OCI-LY7 (cell line): ENCODE results near the gene EFCAB11. TPM values are rescaled to one million over a fixed set of nuclear protein-coding genes. Genes with fewer than 3 reads are reported as not detected.
"Not testable (repeated sequence)": the region's sequence is repeated elsewhere in the genome, so short reads cannot be mapped to it uniquely, and the experiment has no call there.

Experiments
- BruUV-seq: library from RNA; stranded (reverse); fragments of 400-500 nt; replicated peaks from 2 replicates; lab custom pipeline; 2021; lab: Mats Ljungman, UMichigan
- CTCF ChIA-PET: fragments of 300-600 bp; sonication (Branson Sonifier 250); formaldehyde crosslinking; loops from one replicate; lab custom pipeline; 2022; ENCODE audit warnings: antibody characterized with exemption; ENCODE audit not compliant: unreplicated experiment; lab: Charles Lee
- POLR2A ChIA-PET: fragments of 300-600 bp; sonication (Branson Sonifier 250); formaldehyde crosslinking; loops from one replicate; lab custom pipeline; 2022; ENCODE audit warnings: antibody characterized with exemption; lab: Charles Lee
- DNase-seq: peaks from one replicate; pipeline ENCODE4 v3.0.0-alpha.2; 2015; ENCODE audit warnings: low spot score
- H2AFZ ChIP-seq: fragments of 200-600 bp; sonication (generic), shearing (Covaris generic); 2 replicates; pipeline ENCODE4 v1.6.1; 2014; ENCODE audit warnings: mild to moderate bottlenecking, antibody characterized with exemption, low read length, moderate library complexity
- H3K27ac ChIP-seq: fragments of 200-600 bp; sonication (generic); 2 replicates; pipeline ENCODE4 v1.5.1; 2014; ENCODE audit warnings: mixed run types, low read depth, mild to moderate bottlenecking, moderate library complexity, low read length, inconsistent platforms; ENCODE audit not compliant: poor library complexity, severe bottlenecking
- H3K36me3 ChIP-seq: fragments of 200-600 bp; sonication (generic); 2 replicates; pipeline ENCODE4 v1.6.1; 2014; ENCODE audit warnings: mild to moderate bottlenecking, antibody characterized with exemption, low read length, moderate library complexity, mixed read lengths; ENCODE audit not compliant: insufficient read depth
- H3K4me1 ChIP-seq: fragments of 200-600 bp; sonication (generic); 2 replicates; pipeline ENCODE4 v1.5.1; 2014; ENCODE audit warnings: mild to moderate bottlenecking, low read length; ENCODE audit not compliant: insufficient read depth, poor library complexity, severe bottlenecking
- H3K4me2 ChIP-seq: fragments of 200-600 bp; sonication (generic); 2 replicates; pipeline ENCODE4 v1.6.1; 2014; ENCODE audit warnings: mild to moderate bottlenecking, low read length
- H3K4me3 ChIP-seq: fragments of 200-600 bp; sonication (generic); 2 replicates; pipeline ENCODE4 v1.5.1; 2014; ENCODE audit warnings: mild to moderate bottlenecking, low read depth, low read length; ENCODE audit not compliant: poor library complexity, severe bottlenecking
- H3K79me2 ChIP-seq: fragments of 200-600 bp; sonication (generic); 2 replicates; pipeline ENCODE4 v1.6.1; 2016; ENCODE audit warnings: low read depth, mild to moderate bottlenecking, low read length, moderate library complexity, mixed read lengths; ENCODE audit not compliant: insufficient read depth
- H3K9me2 ChIP-seq: fragments of 200-600 bp; sonication (generic); 2 replicates; pipeline ENCODE4 v1.6.1; 2016; ENCODE audit warnings: mild to moderate bottlenecking, low read length, mixed read lengths; ENCODE audit not compliant: insufficient read depth
- H3K9me3 ChIP-seq: fragments of 200-600 bp; sonication (generic); 2 replicates; pipeline ENCODE4 v1.6.1; 2014; ENCODE audit warnings: mild to moderate bottlenecking, mixed run types, low read length, mixed read lengths
- H4K20me1 ChIP-seq: fragments of 200-600 bp; sonication (generic); 2 replicates; pipeline ENCODE4 v1.6.1; 2014; ENCODE audit warnings: mild to moderate bottlenecking, antibody characterized with exemption, low read length, moderate library complexity, mixed read lengths; ENCODE audit not compliant: insufficient read depth
- CTCF ChIP-seq: fragments of 200-600 bp; sonication (generic); conservative IDR thresholded peaks from 2 replicates; pipeline ENCODE4 v1.5.1; 2014; ENCODE audit warnings: mild to moderate bottlenecking, antibody characterized with exemption, low read length, moderate library complexity, mixed read lengths
- EZH2phosphoT487 ChIP-seq: fragments of 200-600 bp; sonication (generic); IDR thresholded peaks from 2 replicates; pipeline ENCODE4 v1.6.1; 2018; ENCODE audit warnings: low read depth, borderline replicate concordance, mild to moderate bottlenecking, mixed run types, antibody characterized with exemption, low read length, moderate library complexity, mixed read lengths
- intact Hi-C: fragments of 100-400 bp; cut with micrococcal nuclease; formaldehyde crosslinking; loops from one replicate; pipeline ENCODE4 v1.10.0; 2022; ENCODE audit not compliant: unreplicated experiment
- total RNA-seq, 2 experiments: library from RNA; depleted of rRNA in 1 of 2; stranded (reverse); fragments of >200 nt in 1 of 2; shearing (Covaris generic) in 1 of 2; gene quantifications; 2 replicates each; pipeline ENCODE4 v1.2.3, GENCODE V29; 2014 to 2022

EFCAB11 gene
- total RNA-seq, 2 experiments from 2014 or later = 9.3 to 29.5 TPM

DNA sequence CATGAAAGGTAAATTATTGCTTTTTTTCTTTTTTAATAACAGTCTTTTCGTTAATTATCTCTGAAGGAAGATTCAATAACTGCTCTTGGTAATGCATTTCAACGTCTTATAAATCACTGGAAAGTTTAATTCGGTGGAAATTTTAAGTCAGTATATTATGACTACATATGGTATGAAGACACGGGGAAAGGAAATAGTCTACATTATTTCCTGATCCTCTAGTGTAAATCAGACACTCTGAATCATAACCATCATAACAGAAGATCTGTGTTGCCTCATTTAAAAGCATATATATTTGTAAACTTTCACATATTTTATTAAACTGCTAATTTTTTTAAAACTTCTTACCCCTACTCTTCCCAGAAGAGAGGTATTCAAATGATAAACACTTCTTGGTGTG is 53.7 kb downstream of the EFCAB11 start:
- Histone ChIP-seq H4K20me1 (no peaks in the 10 kb centered on the region), H3K4me3 (no peak overlapping the region), H3K9me2 (no peaks in the 10 kb centered on the region), H2AFZ (no peak overlapping the region), H3K79me2 (no peaks in the 10 kb centered on the region), H3K4me2 (no peak overlapping the region), H3K9me3 (no peaks in the 10 kb centered on the region), H3K4me1 (peaks cover 3% of the 10 kb centered on the region), H3K36me3 (no peaks in the 10 kb centered on the region), H3K27ac (no peak overlapping the region)
- POLR2A ChIA-PET = interaction anchor here (1.4 kb wide), 1 partner anchor 11 kb away, joined by 5 read pairs; no protein-coding TSS in a partner anchor
- DNase-seq = no peak
- intact Hi-C loops = no loop called here
- no TSS peak for BruUV-seq
- no peak for TF ChIP-seq EZH2phosphoT487
- no peak for TF ChIP-seq CTCF
- CTCF ChIA-PET = no interaction called here

DNA sequence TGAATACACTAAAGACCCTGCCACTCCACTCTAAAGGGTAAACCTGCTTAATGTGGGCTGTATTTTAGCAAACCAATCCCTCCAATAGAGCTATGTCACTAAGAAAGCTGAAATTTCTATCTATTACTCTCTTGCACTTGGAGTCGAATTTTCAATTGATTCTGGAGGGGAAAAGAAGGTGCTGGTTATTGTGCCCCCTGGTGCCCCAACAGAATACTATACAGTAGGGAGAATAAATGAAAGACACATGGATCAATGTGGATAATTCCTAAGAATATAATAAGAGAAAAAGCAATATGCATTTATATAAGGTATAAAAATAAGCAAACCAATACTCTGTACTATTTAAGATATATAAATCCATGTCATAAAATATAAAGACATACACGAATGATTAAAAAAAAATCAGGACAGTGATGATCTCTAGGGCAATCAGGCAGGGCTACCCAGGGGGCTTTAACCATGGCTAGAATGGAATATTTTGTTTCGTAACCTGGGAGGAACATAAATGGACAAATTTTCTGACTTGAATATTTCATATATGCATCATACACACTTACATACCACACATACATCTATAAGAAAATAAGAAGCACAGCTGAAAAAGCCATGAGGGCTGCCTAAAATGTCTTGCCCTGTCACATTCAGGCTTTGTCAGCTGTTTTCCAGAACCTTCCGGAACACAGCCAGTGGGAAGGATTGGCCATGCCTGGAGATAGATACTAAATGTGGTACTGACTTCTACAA is 54.4 kb downstream of the EFCAB11 start:
- no peaks in the 10 kb centered on the region for H4K20me1 ChIP-seq
- H2AFZ ChIP-seq = no peak overlapping the region
- DNase-seq = peak; percentile 37
- no peak for TF ChIP-seq EZH2phosphoT487
- TF ChIP-seq CTCF = peak; percentile 83
- POLR2A ChIA-PET = interaction anchor here (1.4 kb wide), 1 partner anchor 10 kb away, joined by 5 read pairs; no protein-coding TSS in a partner anchor
- H3K4me3 ChIP-seq = no peak overlapping the region
- no peaks in the 10 kb centered on the region for H3K79me2 ChIP-seq
- H3K27ac ChIP-seq = no peak overlapping the region
- no peak overlapping the region for H3K4me2 ChIP-seq
- no peaks in the 10 kb centered on the region for H3K36me3 ChIP-seq
- peaks cover 3% of the 10 kb centered on the region for H3K4me1 ChIP-seq
- BruUV-seq = no TSS peak
- no peaks in the 10 kb centered on the region for H3K9me3 ChIP-seq
- H3K9me2 ChIP-seq = no peaks in the 10 kb centered on the region
- intact Hi-C loops = no loop called here
- CTCF ChIA-PET = no interaction called here

GRCh38 chr14:89899291-89899690 is 55.2 kb downstream of the EFCAB11 start:
- POLR2A ChIA-PET = no interaction called here
- no TSS peak for BruUV-seq

GRCh38 chr14:89893388-89893787 is 61.1 kb downstream of the EFCAB11 start:
- H3K9me3 ChIP-seq, H3K4me2 ChIP-seq, H3K9me2 ChIP-seq, H2AFZ ChIP-seq, H3K4me3 ChIP-seq, POLR2A ChIA-PET, BruUV-seq, H3K79me2 ChIP-seq, H4K20me1 ChIP-seq, H3K36me3 ChIP-seq, DNase-seq, CTCF ChIA-PET, intact Hi-C loops, H3K4me1 ChIP-seq, H3K27ac ChIP-seq: not testable (repeated sequence)

More at GRCh38 chr14:89899291-89899690, 55.2 kb downstream of the EFCAB11 start:
- TF ChIP-seq CTCF = no peak
- TF ChIP-seq EZH2phosphoT487 = no peak
- Histone ChIP-seq H3K4me1 (peaks cover 3% of the 10 kb centered on the region), H3K4me3 (no peak overlapping the region), H2AFZ (no peak overlapping the region), H3K9me2 (no peaks in the 10 kb centered on the region), H3K27ac (no peak overlapping the region), H3K79me2 (no peaks in the 10 kb centered on the region), H4K20me1 (no peaks in the 10 kb centered on the region), H3K9me3 (no peaks in the 10 kb centered on the region), H3K4me2 (no peak overlapping the region), H3K36me3 (no peaks in the 10 kb centered on the region)
- CTCF ChIA-PET = no interaction called here
- intact Hi-C loops = no loop called here
- DNase-seq = no peak
